Esophagus (tissue), 2 donors: ENCODE data around the gene SMKR1. TPM values are rescaled to one million over a fixed set of nuclear protein-coding genes. Genes with fewer than 3 reads are reported as not detected.
"Not testable (repeated sequence)": the region's sequence is repeated elsewhere in the genome, so short reads cannot be mapped to it uniquely, and the experiment has no call there.

Experiments used
- H3K27ac ChIP-seq, 2 donors: one replicate each; pipeline ENCODE4 v1.5.1; 2013; ENCODE audit warnings: low read depth in 2 of 2, mild to moderate bottlenecking in 2 of 2, inconsistent platforms in 1 of 2, low read length in 1 of 2, moderate library complexity in 1 of 2
- H3K27me3 ChIP-seq, 2 donors: one replicate each; pipeline ENCODE4 v1.6.1; 2013; ENCODE audit warnings: low read length in 2 of 2, control low read depth in 1 of 2, mild to moderate bottlenecking in 1 of 2; ENCODE audit not compliant: insufficient read depth in 2 of 2, control insufficient read depth in 1 of 2
- H3K36me3 ChIP-seq, 2 donors: one replicate each; pipeline ENCODE4 v1.6.1; 2013; ENCODE audit warnings: low read length in 1 of 2; ENCODE audit not compliant: control insufficient read depth in 2 of 2, insufficient read depth in 2 of 2
- H3K4me1 ChIP-seq, 2 donors: one replicate each; pipeline ENCODE4 v1.6.1; 2013; ENCODE audit warnings: low read length in 1 of 2; ENCODE audit not compliant: control insufficient read depth in 2 of 2, insufficient read depth in 2 of 2
- H3K4me3 ChIP-seq, 2 donors: one replicate each; pipeline ENCODE4 v1.5.1; 2013; ENCODE audit warnings: low read length in 2 of 2, mild to moderate bottlenecking in 2 of 2, low read depth in 1 of 2, moderate library complexity in 1 of 2
- H3K9me3 ChIP-seq, 2 donors: one replicate each; pipeline ENCODE4 v1.6.1; 2013; ENCODE audit warnings: mild to moderate bottlenecking in 2 of 2, low read depth in 1 of 2, low read length in 1 of 2, moderate library complexity in 1 of 2; ENCODE audit not compliant: control insufficient read depth in 2 of 2, insufficient read depth in 1 of 2
- WGBS, 2 donors: extraction: QIAGEN DNeasy Blood & Tissue Kit; methylation state at CpG; one replicate each; pipeline ENCODE4 v1.1.7; 2013; 5-methylcytosine and 5-hydroxymethylcytosine counted together
- polyA plus RNA-seq, 2 donors: library from polyadenylated mRNA; stranded (reverse); fragments of 200-250 nt; gene quantifications; one replicate each; pipeline ENCODE4 v1.2.3, GENCODE V29; 2013
- donor health status: healthy with polysubstance abuse.
- donor health status: Bipolar disorder and iron deficiency.

Gene SMKR1
- polyA plus RNA-seq, 2 donors = 0.63 to 0.96 TPM

GRCh38 chr7:129519464-129519863 lies 17.1 kb downstream of the SMKR1 start:
- H3K4me1 ChIP-seq = no peaks in the 10 kb centered on the region
- H3K36me3 ChIP-seq = no peaks in the 10 kb centered on the region
- H3K27ac ChIP-seq = no peak overlapping the region
- H3K9me3 ChIP-seq = peaks cover 0 to 2% of the 10 kb centered on the region in 2 donors
- peaks cover 0 to 3% of the 10 kb centered on the region in 2 donors for H3K27me3 ChIP-seq
- H3K4me3 ChIP-seq = no peak overlapping the region
- 37 to 38% methylated on average over 5 of the region's 5 CpGs for WGBS, 2 donors

GRCh38 chr7:129522088-129522970 lies 20.0 kb downstream of the SMKR1 start:
- Histone ChIP-seq H3K27me3 (peaks cover 0 to 3% of the 10 kb centered on the region in 2 donors), H3K4me1 (no peaks in the 10 kb centered on the region), H3K9me3 (peaks cover 0 to 2% of the 10 kb centered on the region in 2 donors), H3K27ac (no peak overlapping the region), H3K4me3 (no peak overlapping the region), H3K36me3 (no peaks in the 10 kb centered on the region)
- 54 to 58% methylated on average over 30 of the region's 30 CpGs for WGBS, 2 donors

- no peaks in the 10 kb centered on the region for H3K9me3 ChIP-seq
- 45 to 56% methylated on average over 5 of the region's 5 CpGs for WGBS, 2 donors
Measured at GRCh38 chr7:129522971-129523340, 20.6 kb downstream of the SMKR1 start.

GRCh38 chr7:129523924-129524323 lies 21.6 kb downstream of the SMKR1 start:
- 66 to 69% methylated on average over 3 of the region's 3 CpGs for WGBS, 2 donors
- peaks cover 0 to 3% of the 10 kb centered on the region in 2 donors for H3K27me3 ChIP-seq
- no peaks in the 10 kb centered on the region for H3K4me1 ChIP-seq
- no peaks in the 10 kb centered on the region for H3K36me3 ChIP-seq
- H3K4me3 ChIP-seq = no peak overlapping the region
- H3K27ac ChIP-seq = no peak overlapping the region
- H3K9me3 ChIP-seq = no peaks in the 10 kb centered on the region

More at GRCh38 chr7:129522971-129523340, 20.6 kb downstream of the SMKR1 start:
- Histone ChIP-seq H3K4me3 (no peak overlapping the region), H3K27me3 (peaks cover 0 to 3% of the 10 kb centered on the region in 2 donors), H3K36me3 (no peaks in the 10 kb centered on the region), H3K27ac (no peak overlapping the region), H3K4me1 (no peaks in the 10 kb centered on the region)

- not testable (repeated sequence) for H3K36me3 ChIP-seq, H3K9me3 ChIP-seq, H3K27ac ChIP-seq, H3K4me3 ChIP-seq, H3K27me3 ChIP-seq, H3K4me1 ChIP-seq
- 75 to 87% methylated on average over 2 of the region's 2 CpGs for whole genome bisulfite sequencing, 2 donors
Measured at GRCh38 chr7:129524405-129524804, 22.1 kb downstream of the SMKR1 start.

- WGBS, 2 donors = 74 to 76% methylated on average over 9 of the region's 9 CpGs
- no peaks in the 10 kb centered on the region for H3K27me3 ChIP-seq
- H3K9me3 ChIP-seq = no peaks in the 10 kb centered on the region
Measured at GRCh38 chr7:129525225-129525862, 23.0 kb downstream of the SMKR1 start.

GRCh38 chr7:129529643-129530042 lies 27.3 kb downstream of the SMKR1 start:
- WGBS, 2 donors = 86 to 93% methylated on average over 4 of the region's 4 CpGs
- Histone ChIP-seq H3K27me3 (no peaks in the 10 kb centered on the region), H3K4me1 (no peaks in the 10 kb centered on the region)

More at GRCh38 chr7:129525225-129525862, 23.0 kb downstream of the SMKR1 start:
- no peaks in the 10 kb centered on the region for H3K4me1 ChIP-seq
- no peaks in the 10 kb centered on the region for H3K36me3 ChIP-seq
- no peak overlapping the region for H3K4me3 ChIP-seq
- no peak overlapping the region for H3K27ac ChIP-seq

GRCh38 chr7:129530795-129531391 lies 28.6 kb downstream of the SMKR1 start:
- 60 to 66% methylated on average over 5 of the region's 5 CpGs for WGBS, 2 donors
- H3K27ac ChIP-seq = no peak overlapping the region
- H3K36me3 ChIP-seq = no peaks in the 10 kb centered on the region
- H3K4me3 ChIP-seq = no peak overlapping the region
- H3K27me3 ChIP-seq = no peaks in the 10 kb centered on the region
- H3K4me1 ChIP-seq = no peaks in the 10 kb centered on the region
- no peaks in the 10 kb centered on the region for H3K9me3 ChIP-seq

More at GRCh38 chr7:129529643-129530042, 27.3 kb downstream of the SMKR1 start:
- H3K4me3 ChIP-seq = no peak overlapping the region
- H3K36me3 ChIP-seq = no peaks in the 10 kb centered on the region
- no peak overlapping the region for H3K27ac ChIP-seq
- H3K9me3 ChIP-seq = no peaks in the 10 kb centered on the region

GRCh38 chr7:129531721-129532120 lies 29.4 kb downstream of the SMKR1 start:
- Histone ChIP-seq H3K4me3 (no peak overlapping the region), H3K9me3 (no peaks in the 10 kb centered on the region), H3K36me3 (no peaks in the 10 kb centered on the region), H3K27me3 (no peaks in the 10 kb centered on the region), H3K4me1 (no peaks in the 10 kb centered on the region), H3K27ac (no peak overlapping the region)
- WGBS, 2 donors = 90% methylated on average over 11 of the region's 11 CpGs
